HCT116 (cell line): Measurements from ENCODE around the gene ANGPTL4. TPM values are rescaled to one million over a fixed set of nuclear protein-coding genes. Genes with fewer than 3 reads are reported as not detected.

Experiments
- ATAC-seq: fragments of 200-7000 bp; cut with Tn5 transposase; 2 replicates; pipeline ENCODE4 v1.9.1; 2020; ENCODE audit warnings: mild to moderate bottlenecking, moderate library complexity
- BruUV-seq: library from RNA; stranded (reverse); fragments of 400-500 nt; replicated peaks from 2 replicates; lab custom pipeline; 2021; lab: Mats Ljungman, UMichigan
- CTCF ChIA-PET: fragments of 300-600 bp; sonication (Branson Sonifier 250); formaldehyde crosslinking; loops from one replicate; lab custom pipeline; 2021; ENCODE audit warnings: antibody characterized with exemption; lab: Charles Lee
- POLR2A ChIA-PET: fragments of 300-600, 350-600 bp; sonication (Branson Sonifier 250); formaldehyde crosslinking; loops from one replicate; lab custom pipeline; 2021; ENCODE audit warnings: antibody characterized with exemption; lab: Charles Lee
- RAD21 ChIA-PET, 2 experiments: fragments of 300-600 bp; sonication (Branson Sonifier 250); formaldehyde crosslinking; loops; one replicate each; lab custom pipeline; 2023; ENCODE audit warnings: low total read pairs in 2 of 2; ENCODE audit not compliant: uncharacterized antibody in 2 of 2, unreplicated experiment in 2 of 2, low non-redundant PET in 1 of 2; lab: Charles Lee
- DNase-seq: peaks from one replicate; pipeline ENCODE4 v3.0.0-alpha.2; 2010; ENCODE audit warnings: low read depth, low spot score
- H2AFZ ChIP-seq: fragments of 200-600 bp; shearing (Covaris generic), sonication (generic); 2 replicates; pipeline ENCODE4 v1.6.1; 2017; ENCODE audit warnings: low read depth, mixed run types, mixed read lengths, antibody characterized with exemption, low read length; ENCODE audit not compliant: poor library complexity, severe bottlenecking
- H3K27ac ChIP-seq: 2 replicates; pipeline ENCODE4 v1.5.1; 2012; ENCODE audit warnings: low read depth, low read length
- H3K27me3 ChIP-seq: fragments of 200-600 bp; sonication (generic); 2 replicates; pipeline ENCODE4 v1.6.1; 2016; ENCODE audit warnings: mixed run types, low read length, mixed read lengths; ENCODE audit not compliant: insufficient read depth
- H3K36me3 ChIP-seq, 2 experiments: fragments of 200-500 bp in 1 of 2; fragments of 200-600 bp in 1 of 2; sonication (Bioruptor generic) in 1 of 2; sonication (generic) in 1 of 2; 2 replicates each; pipeline versions ENCODE4 v1.5.1 to v1.6.1; 2014 to 2016; ENCODE audit warnings: low read length in 2 of 2, inconsistent platforms in 1 of 2, mixed read lengths in 1 of 2, mixed run types in 1 of 2; ENCODE audit not compliant: insufficient read depth in 2 of 2, control insufficient read depth in 1 of 2
- H3K4me1 ChIP-seq, 2 experiments: fragments of 200-600 bp in 1 of 2; sonication (generic) in 1 of 2; 2 replicates each; pipeline versions ENCODE4 v1.5.1 to v1.6.1; 2012 to 2017; ENCODE audit warnings: low read length in 2 of 2, inconsistent platforms in 1 of 2, mild to moderate bottlenecking in 1 of 2, mixed read lengths in 1 of 2, mixed run types in 1 of 2, moderate library complexity in 1 of 2; ENCODE audit not compliant: insufficient read depth in 2 of 2, control insufficient read depth in 1 of 2
- H3K4me2 ChIP-seq: fragments of 200-600 bp; sonication (generic); 2 replicates; pipeline ENCODE4 v1.6.1; 2017; ENCODE audit warnings: mixed run types, low read length, mixed read lengths
- H3K4me3 ChIP-seq, 2 experiments: fragments of 200-600 bp in 1 of 2; sonication (generic) in 1 of 2; replicated peaks in 1 of 2; 2 replicates each; pipeline ENCODE4 v1.5.1; 2011 to 2016; ENCODE audit warnings: low read length in 2 of 2, control low read depth in 1 of 2, low read depth in 1 of 2, mild to moderate bottlenecking in 1 of 2, mixed read lengths in 1 of 2, mixed run types in 1 of 2
- H3K79me2 ChIP-seq: fragments of 200-600 bp; sonication (generic); 2 replicates; pipeline ENCODE4 v1.6.1; 2017; ENCODE audit warnings: mild to moderate bottlenecking, mixed run types, low read length, moderate library complexity, mixed read lengths; ENCODE audit not compliant: insufficient read depth
- H3K9ac ChIP-seq: fragments of 200-600 bp; sonication (generic); 2 replicates; pipeline ENCODE4 v1.6.1; 2016; ENCODE audit warnings: low read length, mixed read lengths
- H3K9me2 ChIP-seq: fragments of 200-600 bp; sonication (generic), shearing (Covaris generic); 2 replicates; pipeline ENCODE4 v1.6.1; 2017; ENCODE audit warnings: mixed run types, mild to moderate bottlenecking, moderate library complexity; ENCODE audit not compliant: insufficient read depth
- H3K9me3 ChIP-seq, 2 experiments: fragments of 200-500 bp in 1 of 2; fragments of 200-600 bp in 1 of 2; sonication (Bioruptor generic) in 1 of 2; sonication (generic) in 1 of 2; 2 replicates each; pipeline ENCODE4 v1.6.1; 2014 to 2017; ENCODE audit warnings: low read length in 2 of 2, mixed read lengths in 2 of 2, inconsistent platforms in 1 of 2, low read depth in 1 of 2, mild to moderate bottlenecking in 1 of 2, mixed run types in 1 of 2, moderate library complexity in 1 of 2; ENCODE audit not compliant: control insufficient read depth in 1 of 2, insufficient read depth in 1 of 2
- H4K20me1 ChIP-seq: fragments of 200-600 bp; sonication (generic), shearing (Covaris generic); 2 replicates; pipeline ENCODE4 v1.6.1; 2017; ENCODE audit warnings: mixed run types, mild to moderate bottlenecking, moderate library complexity; ENCODE audit not compliant: insufficient read depth
- CBX3 ChIP-seq: IDR thresholded peaks from 2 replicates; pipeline ENCODE4 v1.6.1; 2012; ENCODE audit warnings: low read depth
- CEBPB ChIP-seq: IDR thresholded peaks from 2 replicates; pipeline ENCODE4 v1.6.1; 2012; ENCODE audit warnings: low read depth
- intact Hi-C: fragments of 100-400 bp; cut with micrococcal nuclease; formaldehyde crosslinking; loops from 2 replicates; pipeline ENCODE4 v1.10.0; 2022
- total RNA-seq: library from RNA; stranded (reverse); gene quantifications from one replicate; pipeline ENCODE4 v1.2.1, GENCODE V29; 2021; ENCODE audit not compliant: unreplicated experiment
- TF ChIP-seq, protein P1 (sequence below): IDR thresholded peaks from 2 replicates; pipeline ENCODE4 v1.6.1; 2012; ENCODE audit warnings: low read depth

ANGPTL4 gene
- total RNA-seq, 1 experiment from 2014 or later: 54.8 TPM

DNA sequence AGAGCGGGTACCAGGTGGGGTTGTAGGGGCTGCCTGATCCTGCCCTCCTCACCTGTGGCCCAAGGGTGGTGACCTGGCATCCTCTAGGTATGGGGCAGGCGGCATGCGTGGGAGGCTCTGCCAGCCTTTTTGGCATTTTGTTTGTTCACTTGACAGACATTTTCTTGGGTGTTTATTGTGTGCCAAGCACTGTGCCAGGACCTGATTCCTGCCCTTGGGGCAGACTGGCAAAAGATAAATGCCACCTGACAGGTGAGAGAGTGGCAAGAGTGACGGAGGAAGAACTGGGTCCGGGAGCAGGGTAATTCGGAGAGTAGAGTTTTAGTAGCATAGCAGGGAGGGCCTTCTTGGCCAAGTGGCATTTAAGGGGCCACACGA, 32.2 kb downstream of the ANGPTL4 start:
- DNase-seq: no peak

More for the DNA sequence above, 32.2 kb downstream of the ANGPTL4 start:
- Histone ChIP-seq H3K9me3 (no peaks in the 10 kb centered on the region), H3K4me2 (no peak overlapping the region), H3K79me2 (peaks cover 73% of the 10 kb centered on the region), H3K27ac (no peak overlapping the region), H4K20me1 (no peaks in the 10 kb centered on the region; the same call in 1 of the 2 replicates), H3K36me3 (no peaks in the 10 kb centered on the region; a peak in 2 of 4 replicates), H3K27me3 (no peaks in the 10 kb centered on the region), H2AFZ (no peak overlapping the region), H3K9ac (no peak overlapping the region), H3K4me3 (no peak overlapping the region), H3K4me1 (peaks cover 6 to 20% of the 10 kb centered on the region in 2 experiments; a peak in 3 of 4 replicates), H3K9me2 (no peaks in the 10 kb centered on the region)
- TF ChIP-seq CEBPB (no peak), CBX3 (no peak)
- TF ChIP-seq, protein P1, sequence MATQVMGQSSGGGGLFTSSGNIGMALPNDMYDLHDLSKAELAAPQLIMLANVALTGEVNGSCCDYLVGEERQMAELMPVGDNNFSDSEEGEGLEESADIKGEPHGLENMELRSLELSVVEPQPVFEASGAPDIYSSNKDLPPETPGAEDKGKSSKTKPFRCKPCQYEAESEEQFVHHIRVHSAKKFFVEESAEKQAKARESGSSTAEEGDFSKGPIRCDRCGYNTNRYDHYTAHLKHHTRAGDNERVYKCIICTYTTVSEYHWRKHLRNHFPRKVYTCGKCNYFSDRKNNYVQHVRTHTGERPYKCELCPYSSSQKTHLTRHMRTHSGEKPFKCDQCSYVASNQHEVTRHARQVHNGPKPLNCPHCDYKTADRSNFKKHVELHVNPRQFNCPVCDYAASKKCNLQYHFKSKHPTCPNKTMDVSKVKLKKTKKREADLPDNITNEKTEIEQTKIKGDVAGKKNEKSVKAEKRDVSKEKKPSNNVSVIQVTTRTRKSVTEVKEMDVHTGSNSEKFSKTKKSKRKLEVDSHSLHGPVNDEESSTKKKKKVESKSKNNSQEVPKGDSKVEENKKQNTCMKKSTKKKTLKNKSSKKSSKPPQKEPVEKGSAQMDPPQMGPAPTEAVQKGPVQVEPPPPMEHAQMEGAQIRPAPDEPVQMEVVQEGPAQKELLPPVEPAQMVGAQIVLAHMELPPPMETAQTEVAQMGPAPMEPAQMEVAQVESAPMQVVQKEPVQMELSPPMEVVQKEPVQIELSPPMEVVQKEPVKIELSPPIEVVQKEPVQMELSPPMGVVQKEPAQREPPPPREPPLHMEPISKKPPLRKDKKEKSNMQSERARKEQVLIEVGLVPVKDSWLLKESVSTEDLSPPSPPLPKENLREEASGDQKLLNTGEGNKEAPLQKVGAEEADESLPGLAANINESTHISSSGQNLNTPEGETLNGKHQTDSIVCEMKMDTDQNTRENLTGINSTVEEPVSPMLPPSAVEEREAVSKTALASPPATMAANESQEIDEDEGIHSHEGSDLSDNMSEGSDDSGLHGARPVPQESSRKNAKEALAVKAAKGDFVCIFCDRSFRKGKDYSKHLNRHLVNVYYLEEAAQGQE: no peak
- POLR2A ChIA-PET: interaction anchor here (1.0 kb wide), 1 partner anchor 41 kb away, joined by 4 read pairs; no protein-coding TSS in a partner anchor
- BruUV-seq: no TSS peak
- RAD21 ChIA-PET: no interaction called here
- CTCF ChIA-PET: interaction anchor here (1.0 kb wide), 1 partner anchor 41 kb away, joined by 5 read pairs; no protein-coding TSS in a partner anchor
- no peak for ATAC-seq
- intact Hi-C loops: loop anchor here (1.0 to 2.0 kb wide), 2 partner anchors 42 to 49 kb away; no protein-coding TSS in a partner anchor
